Bronchial epithelial cell (primary cell): ENCODE measurements around the gene C11orf91. TPM values are rescaled to one million over a fixed set of nuclear protein-coding genes. Genes with fewer than 3 reads are reported as not detected.

ENCODE experiments used
- DNase-seq: peaks from one replicate; pipeline ENCODE4 v3.0.0-alpha.2; 2010; ENCODE audit warnings: low read depth
- FAIRE-seq: peaks from 2 replicates; lab custom pipeline; 2011; peaks lifted over from hg19 to GRCh38; lab: Jason Lieb, UNC
- H3K27me3 ChIP-seq: 2 replicates; pipeline ENCODE4 v1.5.1; 2011; ENCODE audit warnings: low read length; ENCODE audit not compliant: control insufficient read depth, insufficient read depth
- H3K36me3 ChIP-seq: 2 replicates; pipeline ENCODE4 v1.5.1; 2011; ENCODE audit warnings: low read length; ENCODE audit not compliant: control insufficient read depth, insufficient read depth
- H3K4me3 ChIP-seq: 2 replicates; pipeline ENCODE4 v1.5.1; 2011; ENCODE audit warnings: mild to moderate bottlenecking, low read depth, low read length, control low read depth
- total RNA-seq: library from RNA; depleted of rRNA; stranded (reverse); fragments of >200 nt; gene quantifications from 2 replicates; pipeline ENCODE4 v1.2.1, GENCODE V29; 2014
- TF ChIP-seq, protein P1 (sequence below): IDR thresholded peaks from 2 replicates; pipeline ENCODE4 v1.5.1; 2011; ENCODE audit warnings: mild to moderate bottlenecking, moderate library complexity, low read length, control low read depth, inconsistent platforms; ENCODE audit not compliant: insufficient read depth, severe bottlenecking

Gene C11orf91
- total RNA-seq, 1 donor from 2014 or later, result not detected

DNA sequence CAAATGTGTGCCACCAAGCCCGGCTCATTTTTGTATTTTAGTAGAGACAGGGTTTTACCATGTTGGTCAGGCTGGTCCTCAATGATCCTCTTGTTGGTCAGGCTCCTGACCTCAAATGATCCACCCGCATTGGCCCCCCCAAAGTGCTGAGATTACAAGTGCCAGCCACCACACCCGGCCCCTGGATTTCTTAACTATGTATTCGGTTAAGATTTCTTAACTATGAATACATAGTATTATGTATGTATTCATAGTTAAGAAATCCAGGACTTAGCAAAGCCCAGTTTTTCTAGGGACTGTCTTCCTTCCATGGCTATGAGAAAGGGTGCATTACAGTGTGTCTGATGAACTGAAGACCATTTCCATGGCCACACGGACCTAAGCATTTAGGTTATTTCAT, 1.7 kb downstream of the C11orf91 start:
- FAIRE-seq (no peak), DNase-seq (no peak)
- H3K27me3 ChIP-seq, result no peaks in the 10 kb centered on the region
- no peak overlapping the region for H3K4me3 ChIP-seq
- TF ChIP-seq, protein P1, sequence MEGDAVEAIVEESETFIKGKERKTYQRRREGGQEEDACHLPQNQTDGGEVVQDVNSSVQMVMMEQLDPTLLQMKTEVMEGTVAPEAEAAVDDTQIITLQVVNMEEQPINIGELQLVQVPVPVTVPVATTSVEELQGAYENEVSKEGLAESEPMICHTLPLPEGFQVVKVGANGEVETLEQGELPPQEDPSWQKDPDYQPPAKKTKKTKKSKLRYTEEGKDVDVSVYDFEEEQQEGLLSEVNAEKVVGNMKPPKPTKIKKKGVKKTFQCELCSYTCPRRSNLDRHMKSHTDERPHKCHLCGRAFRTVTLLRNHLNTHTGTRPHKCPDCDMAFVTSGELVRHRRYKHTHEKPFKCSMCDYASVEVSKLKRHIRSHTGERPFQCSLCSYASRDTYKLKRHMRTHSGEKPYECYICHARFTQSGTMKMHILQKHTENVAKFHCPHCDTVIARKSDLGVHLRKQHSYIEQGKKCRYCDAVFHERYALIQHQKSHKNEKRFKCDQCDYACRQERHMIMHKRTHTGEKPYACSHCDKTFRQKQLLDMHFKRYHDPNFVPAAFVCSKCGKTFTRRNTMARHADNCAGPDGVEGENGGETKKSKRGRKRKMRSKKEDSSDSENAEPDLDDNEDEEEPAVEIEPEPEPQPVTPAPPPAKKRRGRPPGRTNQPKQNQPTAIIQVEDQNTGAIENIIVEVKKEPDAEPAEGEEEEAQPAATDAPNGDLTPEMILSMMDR, result no peak
- no peaks in the 10 kb centered on the region for H3K36me3 ChIP-seq

DNA sequence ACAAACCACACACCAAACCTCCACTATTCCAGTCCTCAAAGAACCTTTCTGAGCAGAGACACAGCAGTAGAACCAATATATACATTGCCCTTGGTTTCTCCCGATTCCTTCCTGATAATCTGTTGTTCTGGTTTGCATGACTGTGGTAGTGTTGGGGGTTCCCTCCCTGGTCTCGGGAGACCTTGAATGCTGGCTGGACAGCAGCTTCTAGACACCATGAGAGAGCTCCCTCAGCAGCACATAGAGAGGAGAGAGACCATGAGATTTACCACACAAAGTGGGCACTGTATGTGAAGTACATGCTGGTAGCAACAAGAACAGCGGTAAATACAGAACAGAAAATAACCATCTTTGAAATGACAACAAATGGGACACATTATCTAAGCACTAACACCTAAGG, 2.6 kb downstream of the C11orf91 start:
- Histone ChIP-seq H3K4me3 (no peak overlapping the region), H3K36me3 (no peaks in the 10 kb centered on the region), H3K27me3 (no peaks in the 10 kb centered on the region)
- FAIRE-seq (peak; percentile 28), DNase-seq (no peak)
- TF ChIP-seq, protein P1, result no peak

DNA sequence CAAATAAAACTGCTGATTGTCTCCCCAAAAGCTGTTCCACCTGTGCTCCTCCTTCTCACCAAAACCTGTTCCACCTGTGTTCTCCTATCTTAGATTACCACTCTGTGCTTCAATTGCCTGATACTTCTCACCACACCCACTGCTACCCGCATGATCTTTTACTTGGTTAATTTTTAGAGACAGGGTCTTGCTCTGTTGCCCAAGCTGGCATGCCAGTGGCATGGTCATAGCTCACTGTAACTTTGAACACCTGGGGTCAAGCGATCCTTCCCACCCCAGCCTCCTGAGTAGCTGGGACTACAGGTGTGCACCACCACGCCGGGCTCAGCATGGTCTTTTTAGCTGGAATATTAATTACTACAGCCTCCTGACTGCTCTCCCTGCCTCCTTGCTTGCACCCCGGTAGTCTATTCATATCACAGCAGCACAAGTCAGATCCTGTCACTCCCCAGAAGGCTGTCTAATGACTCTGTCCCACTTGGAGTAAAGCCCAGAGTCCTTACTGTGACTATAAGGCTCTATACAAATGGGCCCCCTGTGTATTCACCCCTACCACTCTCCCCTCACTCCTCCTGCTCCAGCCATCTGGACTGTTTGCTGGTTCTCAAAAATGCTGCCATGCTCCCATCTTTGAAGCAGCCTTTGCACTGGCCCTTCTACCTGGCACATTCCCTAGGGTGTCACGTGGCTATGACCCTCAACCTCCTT, 3.5 kb downstream of the C11orf91 start:
- DNase-seq, result peak; percentile 81
- no peak overlapping the region for H3K4me3 ChIP-seq
- TF ChIP-seq, protein P1, result no peak
- no peaks in the 10 kb centered on the region for H3K36me3 ChIP-seq
- H3K27me3 ChIP-seq, result no peaks in the 10 kb centered on the region
- no peak for FAIRE-seq

DNA sequence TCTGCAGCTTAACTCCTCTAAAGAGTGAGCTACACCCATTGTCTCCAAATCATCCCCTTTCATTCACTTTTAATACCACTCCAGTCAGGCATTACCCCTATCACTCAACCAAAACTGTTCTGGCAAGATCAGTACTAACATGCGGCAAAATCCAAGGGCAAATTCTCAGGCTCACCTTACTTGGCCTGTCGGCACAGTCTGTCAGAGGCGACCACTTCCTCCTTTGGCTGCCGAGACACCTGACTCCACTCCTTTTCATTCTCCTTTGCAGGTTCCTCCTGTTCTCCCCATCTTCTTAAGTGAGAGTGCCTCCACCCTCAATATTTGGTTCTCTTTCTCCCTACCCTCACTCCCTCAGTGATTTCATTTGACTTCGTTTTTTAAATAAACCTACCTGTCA, 4.2 kb downstream of the C11orf91 start:
- H3K27me3 ChIP-seq, result no peaks in the 10 kb centered on the region
- FAIRE-seq (no peak), DNase-seq (no peak)
- H3K4me3 ChIP-seq, result no peak overlapping the region
- TF ChIP-seq, protein P1, result no peak
- H3K36me3 ChIP-seq, result no peaks in the 10 kb centered on the region

DNA sequence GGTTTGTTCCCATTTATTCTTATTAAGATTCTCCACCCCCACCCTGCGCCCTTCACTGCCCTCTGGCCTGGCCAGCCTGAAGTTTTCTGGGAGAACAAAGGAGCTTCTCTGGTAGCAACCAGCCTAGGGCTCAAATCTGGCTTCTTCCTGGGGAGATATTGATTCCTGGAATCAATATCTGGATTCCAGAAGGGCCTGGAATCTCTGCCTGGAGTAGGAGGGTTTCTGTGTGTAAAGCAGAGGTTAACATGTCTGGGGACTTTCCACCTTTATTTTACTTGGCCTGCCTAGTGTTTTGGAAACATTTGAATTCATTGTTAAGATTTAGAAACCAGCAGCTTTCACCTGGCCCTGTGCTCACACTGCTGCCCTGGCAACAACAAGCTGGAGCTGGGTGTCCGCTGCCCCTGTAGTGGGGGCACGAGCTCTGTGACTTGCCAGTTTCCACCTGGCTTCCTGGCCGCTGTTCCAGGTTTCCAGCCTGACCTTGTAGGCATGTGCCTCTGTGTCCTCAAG, 5.5 kb downstream of the C11orf91 start:
- Histone ChIP-seq H3K4me3 (no peak overlapping the region), H3K36me3 (no peaks in the 10 kb centered on the region), H3K27me3 (no peaks in the 10 kb centered on the region)
- DNase-seq (no peak), FAIRE-seq (no peak)
- TF ChIP-seq, protein P1, result no peak
